Transverse colon (tissue), 4 donors: ENCODE results near the gene MED29. TPM values are rescaled to one million over a fixed set of nuclear protein-coding genes. Genes with fewer than 3 reads are reported as not detected.

Source experiments
- DNase-seq: peaks from one replicate; pipeline ENCODE4 v3.0.0-alpha.2; 2019
- H3K27ac ChIP-seq, 4 donors: fragments of 200-600 bp; sonication (generic); 2 replicates each; pipeline ENCODE4 v1.5.1; 2016 to 2018; ENCODE audit warnings: inconsistent platforms in 4 of 4
- H3K27me3 ChIP-seq: fragments of 200-600 bp; sonication (generic); 2 replicates; pipeline ENCODE4 v1.5.1; 2017; ENCODE audit warnings: inconsistent platforms
- H3K36me3 ChIP-seq, 4 donors: fragments of 200-600 bp; sonication (generic); 2 replicates each; pipeline ENCODE4 v1.5.1; 2017 to 2019; ENCODE audit warnings: inconsistent platforms in 4 of 4
- H3K4me1 ChIP-seq, 4 donors: fragments of 200-600 bp; sonication (generic); 2 replicates each; pipeline ENCODE4 v1.5.1; 2017 to 2020; ENCODE audit warnings: inconsistent platforms in 4 of 4
- H3K4me3 ChIP-seq, 4 donors: fragments of 200-600 bp; sonication (generic); 1 replicate in 1 of 4; 2 replicates in 3 of 4; pipeline versions ENCODE4 v1.5.1 to v1.6.1; 2017 to 2019; ENCODE audit warnings: inconsistent platforms in 4 of 4
- H3K9me3 ChIP-seq, 2 donors: fragments of 200-600 bp; sonication (generic); 2 replicates each; pipeline ENCODE4 v1.5.1; 2017 to 2019; ENCODE audit warnings: inconsistent platforms in 2 of 2
- EP300 ChIP-seq: sonication (generic); formaldehyde crosslinking; IDR thresholded peaks from one replicate; pipeline ENCODE4 v1.6.1; 2017; ENCODE audit warnings: antibody characterized with exemption, low read depth
- POLR2A ChIP-seq: fragments of 450-650 bp; IDR thresholded peaks from one replicate; pipeline ENCODE4 v1.6.1; 2016; ENCODE audit warnings: antibody characterized with exemption, mild to moderate bottlenecking, moderate library complexity
- POLR2AphosphoS5 ChIP-seq, 3 donors: sonication (generic); formaldehyde crosslinking; IDR thresholded peaks; one replicate each; pipeline ENCODE4 v1.6.1; 2016; ENCODE audit warnings: antibody characterized with exemption in 3 of 3
- WGBS, 2 donors: methylation state at CpG; one replicate each; pipeline ENCODE4 v1.1.5; 2018; ENCODE audit warnings: low coverage in 1 of 2; 5-methylcytosine and 5-hydroxymethylcytosine counted together
- in situ Hi-C, 4 donors: fragments of 200-750 bp; cut with MboI; loops; one replicate each; pipeline versions ENCODE4 v1.15.0 to v1.15.1; 2017; ENCODE audit warnings: low sequenced_read_pairs in 3 of 4, low pct_ligation_motif_present in 1 of 4, low pct_unique_long_range_greater_than_20kb in 1 of 4
- intact Hi-C: fragments of 100-400 bp; cut with DNase I; formaldehyde crosslinking; loops from one replicate; pipeline ENCODE4 v1.15.1; 2023; ENCODE audit warnings: low total_unique reads
- total RNA-seq, 4 donors: library from RNA; depleted of rRNA; stranded (reverse); fragments of >200 nt; gene quantifications; one replicate each; pipeline ENCODE4 v1.1.0, GENCODE V29; 2016
- TF ChIP-seq, protein P1 (sequence below), 5 experiments: fragments of 200-600 bp in 3 of 5; fragments of 450-650 bp in 2 of 5; sonication (generic) in 3 of 5; IDR thresholded peaks; 1 replicate in 2 of 5; 2 replicates in 3 of 5; pipeline ENCODE4 v1.5.1; 2016 to 2017; ENCODE audit warnings: antibody characterized with exemption in 5 of 5, inconsistent platforms in 3 of 5, mild to moderate bottlenecking in 2 of 5, moderate library complexity in 1 of 5

MED29 gene
- total RNA-seq, 4 donors from 2014 or later, result 22.8 to 37.4 (median 27.8) TPM

DNA sequence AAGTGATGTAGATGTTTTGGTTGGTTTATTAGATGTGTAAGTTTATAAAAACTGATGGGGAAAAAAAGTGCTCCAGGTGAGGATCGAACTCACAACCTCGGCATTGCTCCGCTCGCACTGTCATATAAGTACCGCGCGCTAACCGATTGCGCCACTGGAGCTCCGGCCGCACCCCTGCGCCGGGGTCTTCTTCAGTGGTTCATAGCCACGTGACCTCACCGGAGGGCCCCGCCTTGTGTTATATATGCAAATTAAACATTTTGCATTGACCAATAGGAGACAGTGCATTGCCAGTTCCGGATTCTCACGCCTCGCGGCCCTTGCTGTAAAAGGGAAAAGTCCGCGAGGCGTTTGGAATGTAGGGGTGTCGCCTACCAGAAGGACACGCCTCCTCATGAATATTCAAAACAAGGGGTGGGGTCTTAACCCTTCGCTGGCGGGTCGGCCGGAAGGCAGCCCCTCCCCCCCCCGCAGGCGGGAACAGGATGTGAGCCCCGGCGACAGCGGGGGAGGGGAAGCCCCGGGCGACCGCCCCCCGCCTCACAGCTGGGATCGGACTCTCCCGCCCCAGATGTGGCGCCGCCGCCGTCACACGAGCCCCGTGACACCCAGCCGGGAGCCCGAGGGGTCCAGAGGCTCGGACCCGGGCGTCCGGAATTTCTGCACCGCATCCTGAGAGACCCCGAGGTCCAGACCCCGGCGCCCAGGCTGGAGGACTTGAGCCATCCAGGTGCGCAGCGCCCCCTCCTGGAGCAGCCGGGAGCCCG lies 21.1 kb downstream of the MED29 start, which contains the start of gene PLEKHG2:
PLEKHG2 (plus strand) TSS at position 570 of the 767 bp plus-strand sequence. CDS start 1,418 bp downstream, outside the sequence.
- peaks cover 11 to 52% (median 40%) of the 10 kb centered on the region in 4 donors for H3K4me1 ChIP-seq
- peak; percentile 97 for DNase-seq
- in situ Hi-C loops (no loop called here), intact Hi-C loops (loop anchor here (2.0 kb wide), 1 partner anchor 13 kb away; no protein-coding TSS in a partner anchor)
- 0 to 1% methylated on average over 7 to 35 of the region's 60 CpGs for WGBS, 2 donors
- H3K27me3 ChIP-seq, result peaks cover 17% of the 10 kb centered on the region
- no peaks in the 10 kb centered on the region for H3K9me3 ChIP-seq
- peaks cover 0 to 14% (median 8%) of the 10 kb centered on the region in 4 donors for H3K36me3 ChIP-seq
- H3K27ac ChIP-seq, result peak within 1 kb of the TSS; percentile 98 to 100 (median 99)
- H3K4me3 ChIP-seq, result peak within 1 kb of the TSS; percentile 48 to 86 (median 75)
- peak; percentile 95 for TF ChIP-seq POLR2A
- peak; percentile 87 to 95 (median 93) for TF ChIP-seq POLR2AphosphoS5 (IDR thresholded peaks at IDR 0.05)
- TF ChIP-seq, protein P1, sequence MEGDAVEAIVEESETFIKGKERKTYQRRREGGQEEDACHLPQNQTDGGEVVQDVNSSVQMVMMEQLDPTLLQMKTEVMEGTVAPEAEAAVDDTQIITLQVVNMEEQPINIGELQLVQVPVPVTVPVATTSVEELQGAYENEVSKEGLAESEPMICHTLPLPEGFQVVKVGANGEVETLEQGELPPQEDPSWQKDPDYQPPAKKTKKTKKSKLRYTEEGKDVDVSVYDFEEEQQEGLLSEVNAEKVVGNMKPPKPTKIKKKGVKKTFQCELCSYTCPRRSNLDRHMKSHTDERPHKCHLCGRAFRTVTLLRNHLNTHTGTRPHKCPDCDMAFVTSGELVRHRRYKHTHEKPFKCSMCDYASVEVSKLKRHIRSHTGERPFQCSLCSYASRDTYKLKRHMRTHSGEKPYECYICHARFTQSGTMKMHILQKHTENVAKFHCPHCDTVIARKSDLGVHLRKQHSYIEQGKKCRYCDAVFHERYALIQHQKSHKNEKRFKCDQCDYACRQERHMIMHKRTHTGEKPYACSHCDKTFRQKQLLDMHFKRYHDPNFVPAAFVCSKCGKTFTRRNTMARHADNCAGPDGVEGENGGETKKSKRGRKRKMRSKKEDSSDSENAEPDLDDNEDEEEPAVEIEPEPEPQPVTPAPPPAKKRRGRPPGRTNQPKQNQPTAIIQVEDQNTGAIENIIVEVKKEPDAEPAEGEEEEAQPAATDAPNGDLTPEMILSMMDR (IDR thresholded peaks at IDR 0.05), result peak; percentile 83 to 97 (median 91)
- TF ChIP-seq EP300, result no peak

DNA sequence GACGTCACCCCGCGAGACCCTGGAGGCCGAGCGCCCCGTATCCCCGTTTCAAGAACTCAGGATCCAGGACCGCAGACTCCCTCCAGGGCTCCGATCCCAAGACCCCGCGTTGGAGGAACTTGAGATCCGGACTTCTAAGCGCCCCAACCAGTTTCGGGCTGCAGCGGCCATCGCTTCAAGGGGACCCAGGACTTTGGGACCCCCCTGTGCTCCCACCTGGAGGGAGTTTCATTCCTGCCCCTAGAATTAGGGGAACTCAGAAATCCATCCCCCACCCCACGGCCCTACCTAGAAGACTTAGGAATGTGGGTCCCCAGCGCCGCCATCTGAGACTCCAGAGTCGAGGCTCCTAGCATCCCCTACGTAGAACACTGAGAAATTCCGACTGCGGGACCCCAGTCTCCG lies 21.7 kb downstream of the MED29 start:
- peaks cover 11 to 52% (median 40%) of the 10 kb centered on the region in 4 donors for H3K4me1 ChIP-seq
- TF ChIP-seq POLR2A, result no peak
- no peak for TF ChIP-seq EP300
- TF ChIP-seq, protein P1 (IDR thresholded peaks at IDR 0.05), result peak in 1 of 5 experiments; percentile 3
- peak in 2 of 3 donors; percentile 5 for TF ChIP-seq POLR2AphosphoS5 (IDR thresholded peaks at IDR 0.05)
- no peak for DNase-seq
- 2% methylated on average over 7 of the region's 24 CpGs; no CpG with 5 or more reads in 1 of the 2 donors for WGBS, 2 donors
- intact Hi-C loops (loop anchor here (2.0 kb wide), 1 partner anchor 14 kb away; no protein-coding TSS in a partner anchor), in situ Hi-C loops (no loop called here)
- H3K9me3 ChIP-seq, result no peaks in the 10 kb centered on the region
- H3K27ac ChIP-seq, result peak overlapping the region; percentile 98 to 100 (median 99)
- peak overlapping the region; percentile 48 to 86 (median 75) for H3K4me3 ChIP-seq
- H3K27me3 ChIP-seq, result peaks cover 17% of the 10 kb centered on the region
- H3K36me3 ChIP-seq, result peaks cover 0 to 8% (median 6%) of the 10 kb centered on the region in 4 donors

DNA sequence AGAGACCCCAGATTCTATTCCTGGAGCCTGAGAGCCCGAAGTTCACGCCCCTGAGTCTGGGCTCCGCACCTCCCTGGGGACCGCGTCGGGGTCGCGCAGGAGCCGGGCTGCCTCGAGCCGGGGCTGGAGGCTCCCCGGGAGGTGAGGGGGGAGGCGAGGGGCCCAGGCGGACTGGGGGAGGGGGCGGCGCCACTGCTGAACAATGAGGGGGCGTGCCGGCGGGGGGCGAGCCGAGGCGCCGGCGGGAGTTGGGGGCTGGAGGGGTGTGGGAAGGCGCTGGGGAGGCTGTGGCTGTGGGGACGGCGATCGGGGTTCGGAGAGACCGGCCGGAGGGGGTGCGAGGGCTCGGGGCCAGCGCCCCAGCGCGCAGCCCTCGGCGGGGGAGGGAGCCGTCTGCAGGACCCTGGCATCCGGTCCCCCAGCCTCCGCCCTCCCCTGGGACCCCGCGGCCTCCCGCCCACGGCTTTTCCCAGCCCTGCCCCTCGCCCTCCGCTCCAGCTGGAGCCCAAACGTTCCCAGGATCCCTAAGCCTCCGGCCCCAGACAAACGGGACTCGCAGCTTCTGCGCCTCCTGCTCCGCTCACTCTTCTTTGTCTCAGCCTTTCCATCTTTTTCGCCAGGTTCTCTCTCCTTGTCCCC lies 22.2 kb downstream of the MED29 start:
- peaks cover 17% of the 10 kb centered on the region for H3K27me3 ChIP-seq
- DNase-seq, result peak; percentile 58
- H3K4me1 ChIP-seq, result peaks cover 11 to 52% (median 40%) of the 10 kb centered on the region in 4 donors
- peak overlapping the region; percentile 98 to 100 (median 99) for H3K27ac ChIP-seq
- H3K4me3 ChIP-seq, result peak overlapping the region; percentile 48 to 86 (median 75)
- 2 to 17% methylated on average over 7 to 38 of the region's 54 CpGs for WGBS, 2 donors
- no peaks in the 10 kb centered on the region for H3K9me3 ChIP-seq
- H3K36me3 ChIP-seq, result peaks cover 0 to 3% (median 2%) of the 10 kb centered on the region in 4 donors
- TF ChIP-seq POLR2A (no peak), EP300 (no peak), POLR2AphosphoS5 (IDR thresholded peaks at IDR 0.05) (peak; percentile 23 to 61 (median 48))
- TF ChIP-seq, protein P1 (IDR thresholded peaks at IDR 0.05), result no peak
- in situ Hi-C loops (no loop called here), intact Hi-C loops (loop anchor here (2.0 kb wide), 1 partner anchor 15 kb away; no protein-coding TSS in a partner anchor)
